HG03558 (cell line): ENCODE data around the gene CAPZB.

Experiments
- ATAC-seq: cut with Tn5 transposase; IDR thresholded peaks from one replicate; pipeline ENCODE4 v1.9.1; 2021; ENCODE audit warnings: moderate number of reproducible peaks; ENCODE audit not compliant: unreplicated experiment; ENCODE audit errors: extremely low read depth

The CAPZB gene

DNA sequence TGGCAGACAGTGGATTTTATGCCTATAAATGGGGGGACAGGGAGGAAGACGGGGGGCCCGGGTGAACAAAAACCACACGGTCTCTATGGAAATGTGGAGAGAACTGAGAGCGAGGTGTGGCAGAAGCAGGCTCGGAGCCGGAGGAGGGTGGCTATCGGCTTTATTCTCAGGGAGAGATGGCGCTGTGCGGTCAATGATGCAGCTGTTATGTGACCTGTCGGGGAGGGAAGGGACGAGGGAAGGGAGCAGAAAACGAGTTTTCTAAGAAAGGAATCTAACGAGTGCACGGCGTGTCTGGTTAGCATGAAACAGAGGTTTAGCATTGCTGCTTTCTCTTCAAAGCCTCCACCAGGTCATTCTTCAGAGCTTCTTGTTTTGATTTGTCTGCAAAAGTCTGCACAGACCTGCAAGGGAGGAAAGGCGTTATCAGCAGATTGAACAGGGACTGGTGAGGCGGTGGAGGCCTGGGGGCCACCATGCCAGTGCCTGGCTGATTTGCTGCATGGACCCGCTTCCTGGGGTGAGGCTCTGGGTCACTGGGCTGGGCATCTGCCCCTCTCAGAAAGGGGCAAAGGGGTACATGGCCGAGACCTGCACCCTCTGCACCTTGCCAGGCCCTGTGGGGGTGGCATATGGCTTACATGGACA lies 146.0 kb downstream of the CAPZB start:
- no peak for ATAC-seq

DNA sequence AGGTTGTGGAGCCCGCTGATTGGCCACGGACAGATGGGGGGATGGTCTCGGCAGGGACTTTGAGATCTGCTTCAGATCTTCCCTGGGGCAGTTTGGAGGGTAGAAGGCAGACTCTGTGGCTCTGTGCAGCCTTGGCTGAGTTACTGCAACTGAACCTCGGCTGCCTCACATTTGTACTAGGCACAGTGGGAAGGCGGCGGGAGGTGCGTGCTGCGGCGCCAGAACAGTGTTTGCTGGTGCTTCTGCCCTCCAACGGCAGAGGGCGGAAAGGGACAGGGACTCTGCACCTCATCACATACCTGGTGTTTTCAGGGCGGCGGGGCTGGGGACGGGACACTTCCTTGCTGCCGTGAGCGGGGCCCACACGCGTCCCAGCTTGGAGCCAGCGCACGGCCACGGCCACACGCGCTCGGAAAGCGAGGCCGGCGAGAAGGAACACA lies 147.0 kb downstream of the CAPZB start:
- no peak for ATAC-seq

DNA sequence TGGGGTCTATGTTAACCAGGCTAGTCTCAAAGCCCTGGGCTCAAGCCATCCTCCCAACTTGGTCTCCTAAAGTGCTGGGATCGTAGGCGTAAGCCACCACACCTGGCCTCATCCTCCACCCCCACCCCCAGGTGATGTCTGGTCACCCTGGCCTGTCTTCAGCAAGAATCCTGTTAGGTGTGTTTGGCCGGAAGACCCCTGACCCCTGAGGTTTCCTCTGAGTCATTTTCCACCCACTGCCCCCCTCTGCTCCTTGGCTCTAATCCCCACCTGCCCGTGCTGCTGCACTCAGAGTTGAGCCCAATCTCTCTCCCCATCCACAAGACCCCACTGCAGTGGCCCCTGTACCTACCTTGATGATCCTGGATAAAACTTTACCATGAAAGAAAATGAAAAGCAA lies 148.1 kb downstream of the CAPZB start:
- ATAC-seq: no peak

DNA sequence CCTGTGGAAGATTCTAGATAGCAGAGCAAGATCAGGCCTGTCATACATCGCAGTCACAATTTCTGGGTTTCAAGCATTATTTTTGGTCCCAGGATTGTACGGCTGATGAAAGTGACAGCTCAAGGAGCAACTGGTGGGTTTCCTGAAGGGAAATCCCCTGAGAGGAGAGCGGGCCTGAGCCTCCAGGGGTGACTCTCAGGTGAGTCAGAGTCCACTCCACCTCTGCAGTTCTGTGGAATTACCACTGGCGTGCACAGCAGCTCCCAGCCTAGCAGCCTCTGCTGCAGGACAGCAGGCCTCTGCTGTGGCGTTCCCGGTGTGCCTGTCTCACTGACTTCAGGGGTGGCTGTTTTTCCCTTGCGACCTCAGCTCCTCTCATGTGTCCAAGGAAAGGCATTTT lies 148.8 kb downstream of the CAPZB start:
- no peak for ATAC-seq

DNA sequence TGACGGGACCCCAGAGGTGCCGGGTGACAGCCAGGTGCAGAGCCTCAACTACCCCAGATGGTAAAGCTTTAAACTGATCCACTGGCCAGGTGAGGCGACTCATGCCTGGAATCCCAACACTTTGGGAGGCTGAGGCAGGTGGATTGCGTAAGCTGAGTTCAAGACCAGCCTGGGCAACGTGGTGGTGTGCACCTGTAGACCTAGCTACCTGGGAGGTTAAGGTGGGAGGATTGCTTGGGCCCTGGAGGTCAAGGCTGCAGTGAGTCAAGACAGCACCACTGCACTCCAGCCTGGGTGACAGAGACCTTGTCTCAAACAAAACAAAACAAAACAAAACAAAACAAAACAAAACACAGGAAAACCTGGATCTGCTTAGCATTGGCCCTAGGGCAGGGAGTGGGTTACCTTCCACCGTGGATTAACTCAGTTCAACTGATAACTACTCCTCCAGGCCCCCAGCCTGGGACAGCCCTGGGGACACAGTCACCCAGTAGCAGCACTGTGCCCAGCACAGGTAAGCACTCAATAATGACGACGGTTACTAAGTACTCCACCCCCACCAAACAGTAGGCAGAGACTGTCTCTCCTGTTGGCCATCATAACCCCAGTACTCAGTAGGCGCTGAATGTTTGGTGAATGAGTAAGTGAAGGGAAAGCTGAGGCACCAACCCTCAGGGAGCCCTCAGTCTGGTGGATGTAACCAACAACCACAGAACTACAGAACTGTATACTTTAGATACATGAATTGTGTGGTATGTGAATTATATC lies 151.6 kb downstream of the CAPZB start:
- ATAC-seq: no peak

DNA sequence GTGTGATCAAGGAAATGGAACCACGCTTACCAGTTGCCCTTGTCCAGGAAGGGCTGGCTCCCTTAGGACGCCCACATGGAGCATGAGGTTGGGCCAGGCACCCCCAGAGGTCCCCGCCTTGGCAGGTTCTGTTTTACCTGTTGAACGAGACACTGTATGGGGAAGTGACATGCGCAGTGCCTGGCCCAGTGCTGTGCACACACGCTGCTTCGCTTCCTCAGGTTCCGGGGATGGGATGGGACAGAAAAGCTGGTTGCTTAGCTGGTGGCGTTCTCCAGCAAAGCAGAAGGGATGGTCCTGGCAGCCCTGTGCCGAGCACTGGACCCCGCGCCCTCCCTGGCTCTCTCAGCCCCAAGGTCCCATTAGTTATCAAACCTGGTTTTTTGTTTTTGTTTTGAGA lies 152.5 kb downstream of the CAPZB start:
- ATAC-seq: no peak

DNA sequence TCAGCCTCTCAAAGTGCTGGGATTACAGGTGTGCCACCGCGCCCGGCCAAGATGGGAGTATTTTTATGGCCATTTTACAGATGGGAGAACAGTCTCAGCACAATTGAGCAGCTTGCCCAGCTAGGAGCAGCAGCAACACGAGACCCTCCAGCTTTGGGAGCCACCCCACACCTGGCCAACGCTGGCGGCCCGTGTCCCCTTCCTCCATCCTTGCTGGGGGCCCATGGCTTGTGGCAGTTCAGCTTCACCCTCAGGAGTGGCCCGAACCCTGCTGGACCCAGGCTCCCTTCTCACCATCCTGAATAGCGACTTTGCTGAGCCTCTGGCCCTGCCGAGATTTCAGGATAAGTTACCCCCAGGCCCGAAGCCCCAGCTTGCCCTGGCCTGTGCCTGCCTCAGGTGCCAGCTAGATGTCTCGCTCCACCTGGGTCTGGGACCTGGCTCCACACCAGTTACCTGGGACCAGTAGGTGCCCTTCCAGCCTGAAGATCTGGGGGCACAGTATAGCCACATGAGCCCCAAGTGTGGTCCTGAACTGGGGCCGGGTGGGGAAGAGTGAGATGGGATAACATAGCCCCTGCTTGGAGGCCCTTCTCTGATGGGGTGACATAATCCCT lies 154.0 kb downstream of the CAPZB start:
- ATAC-seq: no peak

DNA sequence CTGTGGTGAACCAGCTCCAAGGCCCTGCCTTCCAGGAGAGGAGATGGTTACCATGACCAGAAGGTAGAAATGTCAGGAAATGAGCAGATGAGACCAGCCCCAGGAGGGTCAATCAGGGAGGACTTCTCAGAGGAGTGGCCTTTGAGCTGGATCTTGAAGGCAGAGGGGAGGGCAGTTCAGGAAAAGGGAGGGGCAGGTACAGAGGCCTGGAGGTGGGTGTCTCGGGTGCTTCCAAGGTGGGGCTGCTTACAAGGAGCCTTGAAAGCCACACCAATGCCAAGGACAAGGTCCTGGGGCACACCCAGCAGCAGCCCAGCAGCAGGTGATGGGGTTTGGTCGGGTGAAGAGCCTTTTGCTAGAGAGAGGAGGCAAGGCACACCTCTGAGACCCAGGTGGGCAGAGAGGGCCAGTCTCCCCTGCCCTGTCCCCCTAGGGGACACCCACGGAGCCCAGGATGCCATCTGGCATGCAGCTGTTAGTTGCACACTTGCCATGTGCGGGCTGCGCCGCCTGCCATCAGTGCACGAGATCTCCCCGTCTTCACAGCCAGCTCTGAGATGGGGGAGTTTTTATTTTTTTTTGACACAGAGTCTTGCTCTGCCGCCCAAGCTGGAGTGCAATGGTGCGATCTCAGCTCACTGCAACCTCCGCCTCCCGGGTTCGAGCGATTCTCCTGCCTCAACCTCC lies 154.7 kb downstream of the CAPZB start:
- ATAC-seq: no peak

DNA sequence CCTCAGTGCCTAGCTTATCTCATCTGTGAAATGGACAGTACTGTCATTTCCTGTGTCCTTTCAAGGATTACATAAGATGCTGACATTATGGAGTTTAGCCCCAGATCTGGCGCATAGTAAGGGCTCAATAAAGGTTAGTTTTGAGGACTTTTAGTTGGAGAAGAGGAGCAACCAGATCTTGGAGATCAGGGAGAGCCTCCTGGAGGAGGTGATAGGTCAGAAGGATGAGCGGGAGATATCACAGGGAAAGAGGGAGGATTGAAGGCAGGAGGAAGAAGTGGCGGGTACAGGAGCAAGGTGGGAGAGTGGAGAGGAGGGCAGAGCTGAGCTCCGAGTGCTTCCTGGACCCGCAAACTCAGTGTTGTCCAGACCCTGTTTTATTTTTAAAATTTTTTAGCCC lies 155.7 kb downstream of the CAPZB start:
- no peak for ATAC-seq

DNA sequence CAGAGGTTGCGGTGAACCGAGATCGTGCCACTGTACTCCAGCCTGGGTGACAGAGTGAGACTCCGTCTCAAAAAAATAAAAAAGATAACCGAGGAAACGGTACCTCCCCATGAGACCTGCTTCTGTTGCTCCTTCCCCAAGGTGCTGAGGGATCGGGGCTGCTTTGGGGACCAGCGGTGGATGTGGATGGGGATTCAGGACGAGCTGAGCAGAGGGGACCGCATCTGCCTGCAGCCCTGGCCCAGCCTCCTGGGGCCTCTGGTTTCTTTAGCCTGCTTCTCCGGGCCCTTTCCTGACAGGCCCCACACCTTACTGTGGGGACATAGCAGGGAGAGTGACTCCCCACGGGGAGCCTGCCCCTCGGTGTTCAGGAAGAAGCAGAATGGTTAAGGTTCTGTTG lies 156.2 kb downstream of the CAPZB start:
- ATAC-seq: no peak

DNA sequence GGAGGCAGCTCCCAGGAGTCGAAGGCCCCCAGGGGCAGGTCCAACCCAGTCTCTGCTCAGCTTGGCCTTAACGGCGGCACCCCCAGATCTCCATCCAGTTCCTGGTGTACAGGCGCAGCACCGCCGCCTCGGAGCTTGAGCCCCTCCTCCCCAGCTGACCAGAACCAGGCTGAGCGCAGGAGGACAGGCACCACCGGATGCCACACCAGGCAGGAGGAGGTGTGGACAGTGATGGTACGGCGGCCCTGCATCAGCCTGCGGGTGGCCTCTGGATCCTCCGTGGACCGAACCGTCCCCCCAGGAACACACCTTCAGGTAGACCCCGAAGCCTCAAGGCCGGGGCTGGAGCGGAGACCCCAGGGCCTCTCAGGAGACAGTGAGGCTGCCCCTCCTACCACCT lies 156.9 kb downstream of the CAPZB start:
- ATAC-seq: no peak

DNA sequence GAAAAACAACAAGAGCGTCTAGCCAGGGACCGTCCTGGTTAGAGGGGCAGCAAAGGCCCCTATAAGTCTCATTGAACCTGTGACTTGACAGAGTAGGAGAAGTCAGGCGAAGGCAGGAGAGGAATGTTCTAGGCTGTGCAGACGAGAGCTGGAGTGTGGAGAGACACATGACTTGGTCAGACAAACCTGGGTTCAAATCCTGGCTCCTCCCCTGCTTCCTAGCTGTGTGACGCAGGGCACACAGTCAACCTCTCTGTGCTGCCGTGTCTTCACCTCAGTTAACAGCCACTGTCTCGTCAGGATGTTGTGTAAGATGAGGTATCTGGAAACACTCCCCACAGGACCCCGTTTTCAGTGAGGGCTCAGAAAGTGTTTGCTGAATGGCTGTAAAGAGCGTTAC lies 157.6 kb downstream of the CAPZB start:
- ATAC-seq: no peak

DNA sequence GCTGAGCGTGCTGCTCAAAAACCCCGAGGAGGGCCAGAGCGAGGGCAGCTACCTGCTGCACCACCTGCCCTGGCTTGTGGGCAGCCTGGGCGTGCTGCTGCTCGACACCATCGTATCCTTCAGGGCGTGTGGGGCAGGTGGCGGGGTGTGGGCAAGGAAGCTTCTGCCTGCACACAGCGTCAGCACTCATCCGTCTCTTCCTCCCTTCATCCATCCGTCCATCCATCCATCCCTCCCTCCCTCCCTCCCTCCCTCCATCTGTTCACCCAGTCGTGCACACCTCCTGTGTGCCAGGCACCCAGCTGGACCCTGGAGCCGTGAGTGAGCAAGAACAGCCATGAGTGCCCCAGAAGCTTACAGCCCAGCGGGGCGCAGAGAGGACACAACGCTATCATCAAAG lies 158.0 kb downstream of the CAPZB start:
- ATAC-seq: no peak

DNA sequence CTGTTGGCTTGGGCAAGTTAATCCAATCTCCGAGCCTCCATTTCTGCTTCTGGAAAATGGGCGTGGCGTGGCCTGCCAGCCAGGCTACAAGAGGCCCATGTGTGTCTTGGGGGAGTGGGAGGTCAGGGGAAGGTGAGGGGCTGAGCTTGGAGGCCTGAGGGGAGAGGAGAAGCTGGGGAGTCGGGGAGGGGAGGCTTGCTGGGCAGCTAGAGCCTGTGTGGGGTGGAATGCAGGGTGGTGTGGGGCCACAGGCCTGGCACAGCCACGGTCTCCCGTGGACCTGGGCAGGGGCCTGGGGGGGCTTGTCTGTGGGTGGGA lies 158.6 kb downstream of the CAPZB start:
- no peak for ATAC-seq

DNA sequence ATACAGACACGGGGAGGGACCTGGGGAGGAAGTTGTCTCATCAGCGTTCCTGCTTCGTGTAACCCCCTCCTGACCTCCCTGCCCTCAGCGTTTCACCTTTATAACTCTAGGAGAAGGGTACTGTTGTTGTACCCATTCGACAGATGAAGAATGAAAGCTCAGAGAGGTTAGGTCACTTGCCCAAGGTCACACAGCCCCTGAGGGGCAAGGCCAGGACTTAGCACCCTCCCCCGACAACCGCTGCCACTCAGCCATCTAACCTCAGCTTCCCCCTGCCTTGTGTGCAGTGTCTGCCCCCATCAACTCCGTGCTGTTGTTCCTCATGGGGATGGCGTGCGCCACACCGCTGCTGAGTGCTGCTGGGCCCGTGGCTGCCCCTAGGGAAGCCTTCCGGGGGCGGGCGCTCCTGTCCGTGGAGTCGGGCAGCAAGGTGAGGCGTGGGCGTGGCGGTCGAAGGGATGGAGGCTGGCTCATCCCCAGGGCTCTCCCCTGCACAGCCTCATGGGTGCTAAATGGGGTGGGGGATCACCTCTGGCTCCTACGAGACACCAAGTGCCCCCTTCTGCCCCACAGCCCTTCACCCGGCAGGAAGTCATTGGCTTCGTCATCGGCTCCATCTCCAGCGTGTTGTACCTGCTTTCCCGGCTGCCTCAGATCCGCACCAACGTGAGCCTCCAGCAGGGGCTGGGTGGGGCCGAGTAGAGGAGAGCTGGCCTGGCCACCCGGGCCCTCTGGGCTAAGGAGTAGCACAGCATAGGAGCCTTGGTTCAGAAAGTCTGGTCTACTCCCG lies 159.2 kb downstream of the CAPZB start:
- ATAC-seq: no peak

DNA sequence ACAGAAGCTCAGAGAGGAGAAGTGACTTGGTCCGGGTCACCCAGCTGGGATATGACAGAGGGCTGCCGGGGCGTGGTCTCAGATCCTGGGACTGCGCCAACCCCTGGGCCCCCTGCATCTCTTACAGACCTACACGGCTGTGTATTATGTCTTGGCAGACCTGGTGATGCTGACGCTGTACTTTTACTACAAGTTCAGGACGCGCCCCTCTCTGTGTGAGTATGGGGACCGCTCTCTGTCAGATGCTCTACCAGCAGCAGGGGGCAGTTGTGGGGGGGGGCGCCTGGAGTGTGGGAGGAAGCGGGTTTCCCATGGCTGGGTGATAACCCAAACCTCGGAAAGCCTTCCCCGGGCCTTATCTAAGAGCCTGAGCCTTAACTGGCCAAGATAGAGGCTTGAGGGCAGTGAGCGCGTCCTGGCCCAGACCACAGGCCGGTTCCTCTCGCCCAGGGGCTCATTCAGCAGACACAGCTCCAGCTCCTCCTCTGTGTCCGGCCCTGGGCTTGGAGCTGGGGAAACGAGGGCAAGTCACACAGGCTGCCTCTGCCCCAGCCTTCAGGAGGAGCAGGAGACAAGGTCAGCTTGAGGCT lies 159.9 kb downstream of the CAPZB start:
- no peak for ATAC-seq

DNA sequence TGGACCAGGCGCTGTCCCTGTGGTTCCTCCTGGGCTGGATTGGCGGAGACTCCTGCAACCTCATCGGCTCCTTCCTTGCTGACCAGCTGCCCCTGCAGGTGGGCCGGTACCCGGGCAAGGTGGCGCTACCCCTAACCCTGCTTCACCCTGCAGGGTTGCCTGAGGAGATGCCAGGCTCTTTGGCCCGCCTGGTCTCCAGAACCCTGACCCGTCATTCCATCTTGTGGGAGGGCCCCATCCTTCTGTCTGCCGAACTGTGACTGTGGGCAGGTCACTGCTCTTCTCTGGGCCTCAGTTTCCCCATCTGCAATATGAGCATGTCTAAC lies 160.7 kb downstream of the CAPZB start:
- ATAC-seq: no peak

DNA sequence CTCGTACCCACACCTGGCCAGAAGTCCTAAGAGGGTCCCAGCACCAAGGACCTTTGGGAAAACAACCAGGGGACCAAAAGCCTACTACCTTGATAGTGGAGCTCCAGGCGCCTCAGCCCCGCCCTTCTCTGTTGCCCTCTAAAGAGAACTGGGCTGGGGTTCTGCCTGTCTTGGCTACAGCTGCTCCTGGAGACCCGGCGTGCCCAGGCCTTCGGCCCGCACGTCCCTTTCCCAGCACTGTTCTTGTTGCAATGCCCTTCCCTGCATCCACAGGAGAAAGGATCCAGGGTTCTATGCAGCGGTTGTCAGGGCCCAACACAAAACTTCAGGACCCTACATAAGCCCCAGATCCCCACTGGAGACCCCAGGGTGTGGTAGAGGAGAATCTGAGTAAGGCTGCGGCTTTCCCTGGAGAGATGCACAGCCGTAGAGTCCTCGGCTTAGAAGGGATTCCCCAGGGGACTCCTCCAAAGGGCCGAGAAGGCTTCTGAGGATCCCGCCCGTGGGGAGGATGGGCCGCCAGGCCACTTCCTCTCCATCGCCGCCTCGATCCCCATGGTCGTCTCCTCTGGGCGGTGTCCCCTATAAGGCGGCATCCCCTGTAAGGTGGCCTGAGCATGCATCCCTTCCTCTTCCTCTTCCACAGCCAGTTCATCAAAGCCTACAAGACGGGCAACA lies 161.2 kb downstream of the CAPZB start:
- no peak for ATAC-seq

DNA sequence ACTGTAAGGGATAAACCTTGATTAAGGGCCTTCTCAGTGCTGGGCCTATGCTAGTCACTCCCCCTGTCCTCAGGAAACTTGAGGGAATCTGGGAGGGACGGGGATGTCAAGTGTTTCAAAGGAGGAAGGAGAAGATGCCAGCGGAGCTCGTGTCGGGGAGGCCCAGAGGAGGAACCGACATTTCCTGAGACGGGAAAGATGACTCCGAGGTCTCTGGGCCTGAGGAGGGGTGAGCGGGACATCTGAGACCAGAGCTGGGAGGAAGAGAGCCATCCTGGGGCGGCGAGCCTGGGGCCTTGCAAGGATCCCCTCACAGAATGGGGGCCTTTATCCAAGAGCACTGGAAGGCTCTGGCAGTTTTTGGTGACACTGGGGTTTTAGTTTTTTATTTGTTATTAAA lies 162.9 kb downstream of the CAPZB start:
- no peak for ATAC-seq

DNA sequence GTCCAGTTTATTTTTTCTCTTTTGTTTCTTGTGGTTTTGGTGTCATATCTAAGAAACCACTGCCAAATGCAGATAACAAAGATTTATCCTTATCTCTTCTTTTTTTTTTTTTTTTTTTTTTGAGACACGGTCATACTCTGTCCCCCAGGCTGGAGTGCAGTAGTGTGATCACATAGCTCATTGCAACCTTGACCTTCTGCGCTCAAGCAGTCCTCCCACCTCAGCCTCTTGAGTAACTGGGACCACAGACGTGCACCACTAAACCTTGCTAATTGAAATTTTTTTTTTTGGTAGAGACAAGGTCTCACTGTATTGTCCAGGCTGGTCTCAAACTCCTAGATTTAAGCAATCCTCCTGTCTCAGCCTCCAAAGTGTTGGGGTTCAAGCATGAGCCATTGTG lies 164.3 kb downstream of the CAPZB start:
- no peak for ATAC-seq
